Nephron progenitor cell (in vitro differentiated cells): ENCODE data around the gene ITGAD.

Experiments used
- DNase-seq: peaks from one replicate; pipeline ENCODE4 v3.0.0; 2021
- H3K27ac Mint-ChIP-seq: 2 replicates; pipeline ENCODE4 v1.8.0; 2021; ENCODE audit warnings: mild to moderate bottlenecking, moderate library complexity, mixed read lengths
- H3K27me3 Mint-ChIP-seq: 2 replicates; pipeline ENCODE4 v1.8.0; 2021; ENCODE audit warnings: mild to moderate bottlenecking, low read depth, mixed read lengths; ENCODE audit not compliant: poor library complexity
- H3K36me3 Mint-ChIP-seq: 2 replicates; pipeline ENCODE4 v1.8.0; 2021; ENCODE audit warnings: low read depth, mixed read lengths
- H3K4me1 Mint-ChIP-seq: 2 replicates; pipeline ENCODE4 v1.8.0; 2021; ENCODE audit warnings: mixed read lengths
- H3K4me3 Mint-ChIP-seq: 2 replicates; pipeline ENCODE4 v1.8.0; 2021; ENCODE audit warnings: mild to moderate bottlenecking, moderate library complexity, mixed read lengths
- H3K9me3 Mint-ChIP-seq: 2 replicates; pipeline ENCODE4 v1.8.0; 2021; ENCODE audit warnings: mild to moderate bottlenecking, moderate library complexity, mixed read lengths
- TF ChIP-seq, protein P1 (sequence below): fragments of 200-600 bp; sonication (generic); IDR thresholded peaks from 2 replicates; pipeline ENCODE4 v1.5.0; 2021; ENCODE audit warnings: antibody characterized with exemption

Gene ITGAD

DNA sequence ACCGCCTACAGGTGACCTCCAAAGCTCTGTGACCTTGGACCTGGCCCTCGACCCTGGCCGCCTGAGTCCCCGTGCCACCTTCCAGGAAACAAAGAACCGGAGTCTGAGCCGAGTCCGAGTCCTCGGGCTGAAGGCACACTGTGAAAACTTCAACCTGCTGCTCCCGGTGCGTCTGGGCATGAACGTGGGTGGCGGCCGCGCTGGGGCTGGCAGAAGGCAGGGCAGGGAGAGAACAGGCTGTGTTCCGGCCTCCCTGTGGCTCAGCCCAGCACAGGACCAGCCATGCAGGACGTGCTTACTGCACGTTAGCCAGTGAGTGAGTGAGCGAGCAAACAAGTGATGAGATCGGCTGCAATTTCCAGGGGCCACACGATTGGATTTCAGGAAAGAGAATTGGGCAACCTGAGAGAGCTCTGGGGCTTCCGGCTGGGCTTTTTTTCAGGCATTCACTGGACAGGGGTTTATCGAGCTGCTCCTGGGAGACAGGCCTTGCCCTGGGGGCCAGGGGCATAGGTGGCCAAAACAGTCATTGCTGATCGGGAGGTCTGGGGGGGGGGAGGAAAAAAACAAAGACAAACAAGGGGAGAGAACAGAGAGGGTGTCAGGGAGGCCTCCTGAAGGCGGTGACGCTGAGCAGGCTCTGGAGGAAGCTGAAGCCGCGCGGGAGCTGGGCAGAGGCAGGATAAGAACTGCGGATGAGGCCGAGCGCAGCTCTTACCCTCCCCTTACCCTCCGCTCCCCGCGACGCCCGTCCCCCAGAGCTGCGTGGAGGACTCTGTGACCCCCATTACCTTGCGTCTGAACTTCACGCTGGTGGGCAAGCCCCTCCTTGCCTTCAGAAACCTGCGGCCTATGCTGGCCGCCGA, 21.3 kb upstream of the ITGAD start:
- DNase-seq: no peak
- H3K9me3 Mint-ChIP-seq: peaks cover 22% of the 10 kb centered on the region
- no peaks in the 10 kb centered on the region for H3K36me3 Mint-ChIP-seq
- H3K4me1 Mint-ChIP-seq: peaks cover 6% of the 10 kb centered on the region
- TF ChIP-seq, protein P1, sequence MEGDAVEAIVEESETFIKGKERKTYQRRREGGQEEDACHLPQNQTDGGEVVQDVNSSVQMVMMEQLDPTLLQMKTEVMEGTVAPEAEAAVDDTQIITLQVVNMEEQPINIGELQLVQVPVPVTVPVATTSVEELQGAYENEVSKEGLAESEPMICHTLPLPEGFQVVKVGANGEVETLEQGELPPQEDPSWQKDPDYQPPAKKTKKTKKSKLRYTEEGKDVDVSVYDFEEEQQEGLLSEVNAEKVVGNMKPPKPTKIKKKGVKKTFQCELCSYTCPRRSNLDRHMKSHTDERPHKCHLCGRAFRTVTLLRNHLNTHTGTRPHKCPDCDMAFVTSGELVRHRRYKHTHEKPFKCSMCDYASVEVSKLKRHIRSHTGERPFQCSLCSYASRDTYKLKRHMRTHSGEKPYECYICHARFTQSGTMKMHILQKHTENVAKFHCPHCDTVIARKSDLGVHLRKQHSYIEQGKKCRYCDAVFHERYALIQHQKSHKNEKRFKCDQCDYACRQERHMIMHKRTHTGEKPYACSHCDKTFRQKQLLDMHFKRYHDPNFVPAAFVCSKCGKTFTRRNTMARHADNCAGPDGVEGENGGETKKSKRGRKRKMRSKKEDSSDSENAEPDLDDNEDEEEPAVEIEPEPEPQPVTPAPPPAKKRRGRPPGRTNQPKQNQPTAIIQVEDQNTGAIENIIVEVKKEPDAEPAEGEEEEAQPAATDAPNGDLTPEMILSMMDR: no peak
- H3K27me3 Mint-ChIP-seq: peaks cover 32% of the 10 kb centered on the region
- no peak overlapping the region for H3K4me3 Mint-ChIP-seq
- H3K27ac Mint-ChIP-seq: peak overlapping the region; percentile 75

DNA sequence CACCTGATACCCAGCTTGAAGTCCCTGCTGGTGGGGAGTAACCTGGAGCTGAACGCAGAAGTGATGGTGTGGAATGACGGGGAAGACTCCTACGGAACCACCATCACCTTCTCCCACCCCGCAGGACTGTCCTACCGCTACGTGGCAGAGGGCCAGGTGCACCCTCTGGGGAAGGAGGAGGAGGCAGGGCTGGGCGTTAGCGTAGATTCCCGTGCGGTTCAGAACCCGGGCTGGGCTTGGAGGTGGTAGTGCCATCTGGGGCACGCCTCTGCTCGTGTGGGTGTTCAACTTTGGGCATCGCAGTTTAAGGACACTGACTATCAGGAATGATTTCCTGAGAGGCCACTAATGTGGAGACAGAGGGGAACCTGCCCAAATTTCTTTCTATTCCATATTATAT, 19.9 kb upstream of the ITGAD start:
- no peak for DNase-seq
- Mint-ChIP-seq H3K9me3 (peaks cover 16% of the 10 kb centered on the region), H3K4me1 (peaks cover 6% of the 10 kb centered on the region), H3K4me3 (no peak overlapping the region), H3K36me3 (no peaks in the 10 kb centered on the region), H3K27ac (no peak overlapping the region), H3K27me3 (peaks cover 33% of the 10 kb centered on the region)
- TF ChIP-seq, protein P1: no peak

- Mint-ChIP-seq H3K9me3 (peaks cover 16% of the 10 kb centered on the region), H3K36me3 (no peaks in the 10 kb centered on the region), H3K27ac (no peak overlapping the region), H3K27me3 (peaks cover 42% of the 10 kb centered on the region), H3K4me3 (no peak overlapping the region), H3K4me1 (peaks cover 6% of the 10 kb centered on the region)
- no peak for DNase-seq
- TF ChIP-seq, protein P1: no peak
Observed at GRCh38 chr16:31375231-31375630, 17.9 kb upstream of the ITGAD start.

DNA sequence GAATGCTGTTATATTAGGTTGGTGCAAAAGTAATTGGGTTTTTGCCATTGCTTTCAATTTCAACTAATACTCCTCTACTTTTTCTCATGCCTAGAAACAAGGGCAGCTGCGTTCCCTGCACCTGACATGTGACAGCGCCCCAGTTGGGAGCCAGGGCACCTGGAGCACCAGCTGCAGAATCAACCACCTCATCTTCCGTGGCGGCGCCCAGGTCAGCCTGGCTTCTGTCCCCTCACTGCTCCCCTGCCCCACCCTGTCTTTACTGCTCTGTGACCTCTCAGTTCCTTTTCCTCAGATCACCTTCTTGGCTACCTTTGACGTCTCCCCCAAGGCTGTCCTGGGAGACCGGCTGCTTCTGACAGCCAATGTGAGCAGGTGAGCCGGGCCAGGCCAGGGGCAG, 16.4 kb upstream of the ITGAD start:
- Mint-ChIP-seq H3K9me3 (peaks cover 9% of the 10 kb centered on the region), H3K27ac (no peak overlapping the region), H3K27me3 (peaks cover 46% of the 10 kb centered on the region), H3K4me1 (peaks cover 3% of the 10 kb centered on the region), H3K4me3 (no peak overlapping the region), H3K36me3 (no peaks in the 10 kb centered on the region)
- DNase-seq: no peak
- TF ChIP-seq, protein P1: no peak

GRCh38 chr16:31377210-31377903, 15.8 kb upstream of the ITGAD start:
- TF ChIP-seq, protein P1: no peak
- DNase-seq: no peak
- Mint-ChIP-seq H3K4me1 (no peaks in the 10 kb centered on the region), H3K27me3 (peaks cover 46% of the 10 kb centered on the region), H3K4me3 (no peak overlapping the region), H3K36me3 (no peaks in the 10 kb centered on the region), H3K27ac (no peak overlapping the region), H3K9me3 (peaks cover 9% of the 10 kb centered on the region)
